ENCODE data around the gene PPM1A.

GRCh38 chr14:60323199-60323896 is 74.3 kb downstream of the PPM1A start:
- TF ChIP-seq CTCF (conservative IDR thresholded peaks at IDR 0.05; ENCODE audit: low read depth, low read length), result no peak
- no peak for TF ChIP-seq EZH2 (IDR thresholded peaks at IDR 0.05; ENCODE audit: borderline replicate concordance, low read depth, low read length, poor library complexity, severe bottlenecking)

Data from A673 (cell line).